ENCODE measurements around the gene PLOD2.
"Not testable (repeated sequence)": the region's sequence is repeated elsewhere in the genome, so short reads cannot be mapped to it uniquely, and the experiment has no call there.

PLOD2 gene

DNA sequence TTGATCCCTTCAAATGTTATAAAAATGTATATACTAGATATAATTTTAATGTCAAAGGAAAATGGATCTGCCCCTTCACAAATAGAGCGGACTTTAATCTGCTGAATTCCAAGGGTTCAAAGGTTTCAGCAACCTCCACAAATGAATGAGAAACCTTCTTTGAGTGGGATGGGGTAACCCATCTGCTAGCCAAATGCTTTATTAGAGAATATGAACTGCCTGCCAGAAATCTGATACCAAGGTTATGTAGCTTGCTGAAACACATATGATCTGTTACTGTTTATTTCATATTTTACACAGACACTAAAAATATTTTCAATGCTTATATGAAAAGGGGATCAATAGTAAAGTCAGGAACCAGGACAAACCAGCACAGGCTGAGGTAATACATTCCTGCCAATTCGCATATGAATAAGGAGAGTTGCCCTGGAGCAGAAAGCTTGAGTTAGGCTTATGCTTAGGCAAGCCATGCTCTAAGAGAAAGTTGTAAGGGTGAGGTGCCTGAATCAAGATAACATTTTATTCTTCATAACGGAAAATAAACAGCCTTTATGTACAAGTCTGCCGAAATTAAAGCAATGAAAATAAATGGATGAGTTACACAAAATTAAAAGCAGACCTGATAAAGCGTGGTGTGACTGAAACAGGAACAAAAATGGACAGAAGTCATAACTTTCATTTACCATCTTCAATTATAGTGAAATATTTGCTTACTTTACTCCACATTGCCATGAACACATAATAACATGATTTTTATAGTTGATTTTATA is 26.5 kb downstream of the PLOD2 start:
- DNase-seq: no peak

DNA sequence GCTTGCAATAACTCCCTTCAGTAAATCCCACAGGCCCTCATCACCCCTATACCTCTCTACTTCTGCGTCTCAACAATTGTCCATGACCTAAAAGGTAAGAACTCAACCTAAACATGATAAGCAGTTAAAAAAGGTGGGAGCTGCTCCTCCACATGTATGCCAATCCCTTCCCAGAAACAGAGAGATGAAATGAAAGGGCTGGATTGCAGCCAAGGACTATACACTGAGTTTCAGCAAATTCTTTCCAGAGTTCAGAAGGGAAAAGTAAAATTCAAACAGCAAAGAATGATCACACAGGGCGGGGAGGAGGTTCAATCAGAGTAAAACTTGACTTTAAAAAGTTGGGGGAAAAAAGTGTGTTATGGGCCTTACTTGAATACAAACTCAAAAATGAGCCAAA is 27.5 kb downstream of the PLOD2 start:
- no peak for DNase-seq

- no peak for DNase-seq
Measured at GRCh38 chr3:146131616-146132410, 29.2 kb downstream of the PLOD2 start.

- DNase-seq: no peak
Measured at GRCh38 chr3:146130881-146131371, 30.1 kb downstream of the PLOD2 start.

- no peak for DNase-seq
Measured at GRCh38 chr3:146129750-146130149, 31.2 kb downstream of the PLOD2 start.

GRCh38 chr3:146128939-146129338 is 32.0 kb downstream of the PLOD2 start:
- no peak for DNase-seq

GRCh38 chr3:146128179-146128578 is 32.8 kb downstream of the PLOD2 start:
- no peak for DNase-seq

DNA sequence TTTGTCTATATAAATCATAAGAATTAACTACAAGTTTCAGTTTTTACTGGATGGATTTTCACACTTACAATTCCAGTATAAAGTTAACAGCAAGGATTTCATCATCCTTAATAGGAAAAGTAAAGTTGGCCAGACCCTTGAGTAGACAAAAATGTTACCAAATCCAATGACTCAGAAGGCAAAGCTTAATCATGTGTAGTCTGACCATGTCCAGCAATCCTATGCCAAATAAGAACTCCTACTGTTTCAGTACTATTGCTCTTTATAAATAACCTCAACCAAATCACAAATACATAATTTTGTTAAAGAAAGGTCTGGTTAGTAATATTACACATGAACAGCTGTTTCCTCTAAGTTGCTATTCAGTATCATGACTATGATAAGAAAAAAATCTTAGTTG is 35.0 kb downstream of the PLOD2 start:
- DNase-seq: peak; percentile 39

GRCh38 chr3:146124126-146124801 is 36.7 kb downstream of the PLOD2 start:
- DNase-seq: no peak

- DNase-seq: no peak
Measured at GRCh38 chr3:146117406-146118285, 43.3 kb downstream of the PLOD2 start.

DNA sequence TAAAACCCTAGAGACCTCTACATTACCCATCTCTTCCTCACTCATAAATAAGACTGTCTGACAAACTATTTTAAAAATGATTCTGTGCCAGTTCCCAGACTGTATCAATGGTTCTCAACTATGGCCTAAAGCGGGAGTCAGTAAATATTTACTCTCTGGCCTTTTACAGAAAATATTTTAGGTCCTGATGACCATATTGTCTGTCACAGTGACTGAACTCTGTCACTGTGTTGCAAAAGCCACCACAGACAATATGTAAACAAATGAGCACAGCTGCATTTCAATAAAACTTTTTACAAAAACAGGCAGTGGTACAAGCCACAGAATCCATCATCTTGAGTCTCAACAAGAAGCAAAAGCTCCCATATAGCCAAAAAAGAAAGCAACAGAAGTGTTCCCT is 45.4 kb downstream of the PLOD2 start:
- no peak for DNase-seq

DNA sequence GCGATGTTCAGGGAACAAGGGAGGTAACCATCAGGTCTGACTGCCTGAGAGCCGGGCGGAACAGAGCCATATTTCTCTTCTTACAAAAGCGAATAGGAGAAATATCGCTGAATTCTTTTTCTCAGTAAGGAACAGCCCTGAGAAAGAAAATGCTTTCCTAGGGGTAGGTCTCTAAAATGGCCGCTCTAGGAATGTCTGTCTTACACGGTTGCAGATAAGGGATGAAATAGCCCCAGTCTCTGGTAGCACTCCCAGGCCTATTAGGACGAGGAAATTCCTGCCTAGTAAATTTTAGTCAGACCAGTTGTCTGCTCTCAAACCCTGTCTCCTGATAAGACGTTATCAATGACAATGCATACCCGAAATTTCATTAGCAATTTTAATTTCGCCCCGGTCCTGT is 47.2 kb downstream of the PLOD2 start:
- not testable (repeated sequence) for DNase-seq

DNA sequence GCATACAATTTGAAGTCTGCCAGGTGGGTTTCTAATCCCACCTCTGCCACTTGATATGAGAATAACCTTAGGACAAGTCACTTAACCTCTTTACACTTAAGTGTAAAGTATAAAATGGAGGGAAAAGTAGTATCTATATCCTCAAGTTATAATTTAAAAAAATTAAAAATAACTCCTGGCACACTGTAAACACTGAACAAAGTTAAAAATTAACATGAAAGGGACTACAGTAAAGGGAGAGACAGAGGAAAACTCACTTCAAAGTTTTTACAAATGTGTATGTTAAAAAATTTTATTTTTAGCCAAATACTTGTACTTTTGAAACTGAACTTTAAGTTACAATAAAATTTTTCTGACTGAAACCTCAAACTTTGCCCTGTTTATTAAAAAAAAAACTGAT is 49.6 kb downstream of the PLOD2 start:
- no peak for DNase-seq

GRCh38 chr3:146110161-146110560 is 50.8 kb downstream of the PLOD2 start:
- DNase-seq: no peak

GRCh38 chr3:146106986-146107385 is 54.0 kb downstream of the PLOD2 start:
- no peak for DNase-seq

- DNase-seq: no peak
Measured at GRCh38 chr3:146104068-146104467, 56.9 kb downstream of the PLOD2 start.

- no peak for DNase-seq
Measured at GRCh38 chr3:146102885-146103284, 58.1 kb downstream of the PLOD2 start.

- DNase-seq: no peak
Measured at GRCh38 chr3:146101538-146101937, 59.4 kb downstream of the PLOD2 start.

GRCh38 chr3:146100825-146101444 is 60.0 kb downstream of the PLOD2 start:
- DNase-seq: no peak

DNA sequence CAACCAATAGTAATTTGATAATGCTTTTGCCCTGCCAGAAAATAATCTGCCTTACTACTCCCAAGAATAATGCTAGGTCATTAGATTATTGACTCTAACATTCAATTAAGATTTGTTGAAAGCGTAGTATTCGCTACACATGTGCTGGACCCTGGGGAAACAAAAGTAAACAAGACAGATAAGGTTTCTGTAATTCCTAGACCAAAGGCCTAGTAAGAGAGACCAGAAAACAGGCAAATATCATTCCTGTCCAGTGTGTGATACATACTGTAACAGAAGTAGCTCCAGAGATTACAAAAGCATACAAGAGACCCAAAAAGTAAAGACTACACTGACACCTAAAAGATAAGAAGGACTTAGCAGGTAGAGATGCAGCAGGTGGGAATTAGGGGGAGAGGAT is 60.8 kb downstream of the PLOD2 start:
- DNase-seq: no peak

GRCh38 chr3:146099316-146099715 is 61.7 kb downstream of the PLOD2 start:
- no peak for DNase-seq

DNA sequence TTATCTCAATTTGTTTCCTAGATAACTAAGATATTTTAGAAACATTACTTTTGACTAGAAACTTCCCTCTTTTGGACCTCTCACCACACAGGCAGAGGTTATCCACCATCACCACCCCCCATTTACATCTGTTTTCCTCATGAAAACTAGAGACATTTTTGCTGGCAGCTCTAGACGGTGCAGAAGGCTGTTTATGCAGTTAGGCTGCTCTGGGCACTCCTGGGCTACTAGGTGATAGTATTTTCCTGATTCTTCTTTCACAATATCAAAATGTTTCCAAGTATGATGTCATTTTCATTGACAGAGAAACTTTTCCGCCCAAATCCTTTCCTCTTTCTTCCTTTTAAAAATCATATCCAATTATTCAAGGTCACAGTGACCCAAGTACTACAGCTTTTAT is 67.1 kb downstream of the PLOD2 start:
- DNase-seq: no peak
